Measurements from ENCODE around the gene THOC7. TPM values are rescaled to one million over a fixed set of nuclear protein-coding genes. Genes with fewer than 3 reads are reported as not detected.
A peak's percentile ranks its signal among the peaks of the same experiment; 100 is the strongest.

The THOC7 gene
- total RNA-seq, 1 experiment from 2014 or later, result 67.3 TPM

- H4K20me1 ChIP-seq (ENCODE audit: insufficient read depth), result no peaks in the 10 kb centered on the region
- ATAC-seq, result peak; percentile 75
- RAD21 ChIA-PET (ENCODE audit: low non-redundant PET in 1 of 2, low total read pairs in 2 of 2, uncharacterized antibody in 2 of 2, unreplicated experiment in 2 of 2), result no interaction called here
Measured at GRCh38 chr3:63818282-63819150, 45.1 kb downstream of the THOC7 start.

DNA sequence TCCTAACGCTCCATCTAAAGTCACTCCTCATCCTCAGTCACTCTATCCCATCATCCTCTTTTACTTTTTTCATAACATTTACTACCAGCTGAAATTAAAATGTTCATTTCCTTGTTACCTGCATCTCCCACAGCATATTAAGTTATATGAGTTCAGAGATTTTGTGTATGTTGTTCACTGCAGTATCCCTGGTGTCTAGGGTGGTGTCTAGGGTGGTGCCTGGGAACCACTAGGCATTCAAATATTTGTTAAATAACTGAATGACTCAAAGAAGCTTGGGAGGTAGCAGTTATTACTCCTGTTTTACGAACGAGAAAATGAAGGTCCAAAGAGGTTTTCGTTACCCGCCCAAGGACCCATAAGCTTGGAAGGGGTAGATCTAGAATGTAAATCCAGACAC, 46.4 kb downstream of the THOC7 start:
- no peak overlapping the region for H3K4me2 ChIP-seq (ENCODE audit: low read length)
- ChIA-PET RAD21 (ENCODE audit: low non-redundant PET in 1 of 2, low total read pairs in 2 of 2, uncharacterized antibody in 2 of 2, unreplicated experiment in 2 of 2) (no interaction called here), CTCF (interaction anchor here (0.9 kb wide), 1 partner anchor 12 kb away, joined by 3 read pairs; no protein-coding TSS in a partner anchor), POLR2A (no interaction called here)
- ATAC-seq (no peak), DNase-seq (ENCODE audit: low read depth, low spot score) (no peak)
- H3K9me3 ChIP-seq (ENCODE audit: control insufficient read depth in 1 of 2, insufficient read depth in 1 of 2, low read depth in 1 of 2, low read length in 2 of 2), result no peaks in the 10 kb centered on the region
- no peaks in the 10 kb centered on the region for H4K20me1 ChIP-seq (ENCODE audit: insufficient read depth)
- H3K9ac ChIP-seq (ENCODE audit: low read length), result no peak overlapping the region
- no TSS peak for BruUV-seq (replicated peaks)
- H2AFZ ChIP-seq (ENCODE audit: low read depth, low read length, poor library complexity, severe bottlenecking), result no peak overlapping the region
- no peaks in the 10 kb centered on the region for H3K27me3 ChIP-seq (ENCODE audit: insufficient read depth, low read length)
- no peak overlapping the region for H3K27ac ChIP-seq (ENCODE audit: low read depth, low read length)
- no peak overlapping the region for H3K4me3 ChIP-seq (replicated peaks in 1 of 2; ENCODE audit: low read depth in 1 of 2, low read length in 2 of 2)
- no peaks in the 10 kb centered on the region for H3K36me3 ChIP-seq (ENCODE audit: control insufficient read depth in 1 of 2, insufficient read depth in 2 of 2, low read length in 2 of 2)
- no peaks in the 10 kb centered on the region for H3K79me2 ChIP-seq (ENCODE audit: insufficient read depth, low read length)
- no peaks in the 10 kb centered on the region for H3K9me2 ChIP-seq (ENCODE audit: insufficient read depth)
- H3K4me1 ChIP-seq (ENCODE audit: control insufficient read depth in 1 of 2, insufficient read depth in 2 of 2, low read length in 2 of 2), result no peaks in the 10 kb centered on the region
- intact Hi-C loops (cut with micrococcal nuclease), result loop anchor here (5.0 to 10.0 kb wide), 3 partner anchors 155 to 1195 kb away; no protein-coding TSS in a partner anchor
- no peak for TF ChIP-seq CEBPB (IDR thresholded peaks at IDR 0.05; ENCODE audit: low read depth)
- no peak for TF ChIP-seq EGR1 (IDR thresholded peaks at IDR 0.05; ENCODE audit: low read depth)
- no peak for TF ChIP-seq ZFX (IDR thresholded peaks at IDR 0.05)
- no peak for TF ChIP-seq SP1 (IDR thresholded peaks at IDR 0.05; ENCODE audit: low read depth)
- TF ChIP-seq, protein P1, sequence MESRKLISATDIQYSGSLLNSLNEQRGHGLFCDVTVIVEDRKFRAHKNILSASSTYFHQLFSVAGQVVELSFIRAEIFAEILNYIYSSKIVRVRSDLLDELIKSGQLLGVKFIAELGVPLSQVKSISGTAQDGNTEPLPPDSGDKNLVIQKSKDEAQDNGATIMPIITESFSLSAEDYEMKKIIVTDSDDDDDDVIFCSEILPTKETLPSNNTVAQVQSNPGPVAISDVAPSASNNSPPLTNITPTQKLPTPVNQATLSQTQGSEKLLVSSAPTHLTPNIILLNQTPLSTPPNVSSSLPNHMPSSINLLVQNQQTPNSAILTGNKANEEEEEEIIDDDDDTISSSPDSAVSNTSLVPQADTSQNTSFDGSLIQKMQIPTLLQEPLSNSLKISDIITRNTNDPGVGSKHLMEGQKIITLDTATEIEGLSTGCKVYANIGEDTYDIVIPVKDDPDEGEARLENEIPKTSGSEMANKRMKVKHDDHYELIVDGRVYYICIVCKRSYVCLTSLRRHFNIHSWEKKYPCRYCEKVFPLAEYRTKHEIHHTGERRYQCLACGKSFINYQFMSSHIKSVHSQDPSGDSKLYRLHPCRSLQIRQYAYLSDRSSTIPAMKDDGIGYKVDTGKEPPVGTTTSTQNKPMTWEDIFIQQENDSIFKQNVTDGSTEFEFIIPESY (IDR thresholded peaks at IDR 0.05; ENCODE audit: extremely low read depth, insufficient replicate concordance, low read length), result no peak
- TF ChIP-seq TCF7L2 (IDR thresholded peaks at IDR 0.05; ENCODE audit: borderline replicate concordance, extremely low read depth, insufficient read depth, insufficient read length), result no peak
- TF ChIP-seq ELF1 (IDR thresholded peaks at IDR 0.05; ENCODE audit: borderline replicate concordance, low read depth), result no peak
- no peak for TF ChIP-seq JUND (IDR thresholded peaks at IDR 0.05)
- TF ChIP-seq SIN3A (IDR thresholded peaks at IDR 0.05; ENCODE audit: low read depth), result no peak
- no peak for TF ChIP-seq POLR2A (IDR thresholded peaks at IDR 0.05; ENCODE audit: borderline replicate concordance, extremely low read depth, insufficient read depth, insufficient read length)
- no peak for TF ChIP-seq ATF3 (IDR thresholded peaks at IDR 0.05)
- TF ChIP-seq FOSL1 (IDR thresholded peaks at IDR 0.05; ENCODE audit: low read depth), result no peak
- no peak for TF ChIP-seq RAD21 (IDR thresholded peaks at IDR 0.05; ENCODE audit: low read depth)

More at GRCh38 chr3:63818282-63819150, 45.1 kb downstream of the THOC7 start:
- peak; percentile 28 for DNase-seq (ENCODE audit: low read depth, low spot score)
- Histone ChIP-seq H2AFZ (ENCODE audit: low read depth, low read length, poor library complexity, severe bottlenecking) (no peak overlapping the region), H3K9me2 (ENCODE audit: insufficient read depth) (no peaks in the 10 kb centered on the region), H3K9ac (ENCODE audit: low read length) (no peak overlapping the region), H3K4me1 (ENCODE audit: control insufficient read depth in 1 of 2, insufficient read depth in 2 of 2, low read length in 2 of 2) (no peaks in the 10 kb centered on the region), H3K27me3 (ENCODE audit: insufficient read depth, low read length) (no peaks in the 10 kb centered on the region), H3K4me3 (replicated peaks in 1 of 2; ENCODE audit: low read depth in 1 of 2, low read length in 2 of 2) (no peak overlapping the region), H3K4me2 (ENCODE audit: low read length) (no peak overlapping the region), H3K36me3 (ENCODE audit: control insufficient read depth in 1 of 2, insufficient read depth in 2 of 2, low read length in 2 of 2) (no peaks in the 10 kb centered on the region), H3K9me3 (ENCODE audit: control insufficient read depth in 1 of 2, insufficient read depth in 1 of 2, low read depth in 1 of 2, low read length in 2 of 2) (no peaks in the 10 kb centered on the region), H3K79me2 (ENCODE audit: insufficient read depth, low read length) (no peaks in the 10 kb centered on the region), H3K27ac (ENCODE audit: low read depth, low read length) (no peak overlapping the region)
- intact Hi-C loops (cut with micrococcal nuclease), result loop anchor here (1.0 to 10.0 kb wide), 5 partner anchors 156 to 1196 kb away; no protein-coding TSS in a partner anchor
- TF ChIP-seq RAD21 (IDR thresholded peaks at IDR 0.05; ENCODE audit: low read depth) (peak; percentile 77), FOSL1 (IDR thresholded peaks at IDR 0.05; ENCODE audit: low read depth) (no peak)
- TF ChIP-seq, protein P2, sequence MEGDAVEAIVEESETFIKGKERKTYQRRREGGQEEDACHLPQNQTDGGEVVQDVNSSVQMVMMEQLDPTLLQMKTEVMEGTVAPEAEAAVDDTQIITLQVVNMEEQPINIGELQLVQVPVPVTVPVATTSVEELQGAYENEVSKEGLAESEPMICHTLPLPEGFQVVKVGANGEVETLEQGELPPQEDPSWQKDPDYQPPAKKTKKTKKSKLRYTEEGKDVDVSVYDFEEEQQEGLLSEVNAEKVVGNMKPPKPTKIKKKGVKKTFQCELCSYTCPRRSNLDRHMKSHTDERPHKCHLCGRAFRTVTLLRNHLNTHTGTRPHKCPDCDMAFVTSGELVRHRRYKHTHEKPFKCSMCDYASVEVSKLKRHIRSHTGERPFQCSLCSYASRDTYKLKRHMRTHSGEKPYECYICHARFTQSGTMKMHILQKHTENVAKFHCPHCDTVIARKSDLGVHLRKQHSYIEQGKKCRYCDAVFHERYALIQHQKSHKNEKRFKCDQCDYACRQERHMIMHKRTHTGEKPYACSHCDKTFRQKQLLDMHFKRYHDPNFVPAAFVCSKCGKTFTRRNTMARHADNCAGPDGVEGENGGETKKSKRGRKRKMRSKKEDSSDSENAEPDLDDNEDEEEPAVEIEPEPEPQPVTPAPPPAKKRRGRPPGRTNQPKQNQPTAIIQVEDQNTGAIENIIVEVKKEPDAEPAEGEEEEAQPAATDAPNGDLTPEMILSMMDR (IDR thresholded peaks at IDR 0.05 in 2 of 3, conservative IDR thresholded peaks at IDR 0.05 in 1 of 3; ENCODE audit: borderline replicate concordance in 1 of 3, insufficient read depth in 1 of 3, low read depth in 2 of 3, low read length in 2 of 3), result peak; percentile 54 to 93 (median 64); a peak in 5 of 6 replicates
- ChIA-PET CTCF (interaction anchor here (2.2 kb wide), 1 partner anchor 468 kb away, joined by 28 read pairs; no protein-coding TSS in a partner anchor), POLR2A (no interaction called here)
- no TSS peak for BruUV-seq (replicated peaks)

Measured in HCT116 (cell line).